ENCODE data around the gene WDR48.

The WDR48 gene

DNA sequence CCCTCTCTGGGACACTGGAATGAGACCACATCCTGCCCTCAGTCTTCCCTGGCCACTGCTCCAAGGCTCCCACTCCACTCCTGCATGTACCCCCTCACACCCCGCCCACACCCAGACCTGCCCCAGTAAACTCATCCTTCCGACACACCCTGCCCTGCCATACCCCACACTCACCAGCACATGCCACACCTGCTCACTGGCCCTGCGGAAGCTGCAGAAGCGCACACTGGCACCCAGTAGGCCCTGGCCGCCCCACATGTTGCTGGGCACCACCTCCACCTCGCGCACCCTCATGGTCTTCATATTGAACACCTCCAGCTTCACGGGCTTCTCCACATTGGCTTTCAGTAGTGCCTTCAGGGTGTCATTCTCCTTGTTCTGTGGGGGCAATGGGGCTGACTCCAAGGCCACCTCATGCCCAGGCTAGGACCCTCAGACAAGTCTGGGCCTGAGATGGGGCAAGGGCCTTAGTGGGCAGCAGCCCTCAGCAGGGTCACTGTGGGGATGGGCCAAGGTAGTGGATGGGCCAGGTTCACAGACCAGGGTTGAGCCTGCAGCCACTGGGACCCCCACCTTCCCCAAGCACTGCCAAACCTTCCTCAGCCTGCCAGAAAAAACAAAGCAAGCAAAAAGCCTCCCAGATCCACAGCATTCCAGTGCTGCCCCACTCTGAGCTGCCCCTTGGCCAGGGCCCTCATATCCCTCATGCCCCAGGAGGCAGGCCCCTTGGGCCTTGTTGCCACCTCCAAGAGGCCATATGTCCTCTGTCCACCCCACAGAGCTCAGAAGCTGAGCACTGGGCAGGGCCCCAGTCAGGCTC lies 50.9 kb downstream of the WDR48 start:
- no peak for DNase-seq

DNA sequence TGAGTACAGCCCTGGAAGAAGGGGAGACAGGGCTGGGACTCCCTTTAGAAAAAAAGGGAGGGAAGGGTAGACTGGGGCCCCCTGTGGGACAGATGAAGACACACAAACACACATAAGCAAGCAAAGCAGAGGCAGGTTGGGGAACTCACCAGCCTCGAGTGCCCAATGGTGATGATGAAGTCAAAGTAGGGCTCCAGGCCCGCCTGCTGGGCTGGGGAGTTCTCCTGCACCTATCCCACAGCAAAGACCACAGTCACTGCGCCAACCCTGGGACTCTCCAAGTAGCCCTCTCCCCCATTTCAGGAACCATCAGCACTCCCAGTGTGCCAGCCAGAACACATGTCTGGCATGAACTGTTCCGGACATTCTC lies 51.5 kb downstream of the WDR48 start:
- DNase-seq, result no peak

DNA sequence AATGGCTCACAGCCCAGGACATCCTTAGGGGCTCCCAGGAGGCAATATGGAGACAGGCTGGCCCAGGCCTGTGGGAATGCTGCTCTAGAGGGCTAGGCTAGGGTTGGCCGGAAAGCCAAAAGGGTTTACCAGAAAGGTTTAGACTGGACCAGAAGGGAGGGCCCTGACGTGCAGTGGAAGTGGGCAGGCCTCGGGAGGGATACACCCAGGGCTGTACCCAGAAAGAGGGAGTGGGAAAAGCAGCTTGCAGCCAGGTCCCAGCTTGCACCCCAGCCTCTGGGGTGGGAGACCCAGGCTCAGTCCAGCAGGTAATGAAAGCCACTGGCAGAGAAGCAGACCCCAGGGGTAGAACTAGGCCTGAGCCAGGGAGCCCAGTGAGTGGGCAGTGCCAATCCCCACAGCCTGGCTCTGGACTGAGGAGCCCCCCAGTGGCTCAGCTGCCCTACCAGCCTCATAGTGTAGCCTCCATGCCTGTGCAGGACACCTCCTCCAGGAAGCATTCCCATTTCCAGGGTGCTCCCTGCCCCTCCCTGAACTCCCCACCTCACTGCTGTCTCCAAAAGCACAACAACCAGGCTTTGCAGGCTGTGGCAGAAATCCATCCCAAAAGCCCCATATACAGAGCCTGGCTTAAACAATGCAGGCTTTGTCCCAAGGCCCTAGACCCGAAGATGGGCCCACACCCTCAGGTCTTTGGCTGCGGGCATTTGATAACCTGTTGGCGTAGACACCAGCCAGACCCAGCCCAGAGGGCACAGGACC lies 52.2 kb downstream of the WDR48 start:
- no peak for DNase-seq

DNA sequence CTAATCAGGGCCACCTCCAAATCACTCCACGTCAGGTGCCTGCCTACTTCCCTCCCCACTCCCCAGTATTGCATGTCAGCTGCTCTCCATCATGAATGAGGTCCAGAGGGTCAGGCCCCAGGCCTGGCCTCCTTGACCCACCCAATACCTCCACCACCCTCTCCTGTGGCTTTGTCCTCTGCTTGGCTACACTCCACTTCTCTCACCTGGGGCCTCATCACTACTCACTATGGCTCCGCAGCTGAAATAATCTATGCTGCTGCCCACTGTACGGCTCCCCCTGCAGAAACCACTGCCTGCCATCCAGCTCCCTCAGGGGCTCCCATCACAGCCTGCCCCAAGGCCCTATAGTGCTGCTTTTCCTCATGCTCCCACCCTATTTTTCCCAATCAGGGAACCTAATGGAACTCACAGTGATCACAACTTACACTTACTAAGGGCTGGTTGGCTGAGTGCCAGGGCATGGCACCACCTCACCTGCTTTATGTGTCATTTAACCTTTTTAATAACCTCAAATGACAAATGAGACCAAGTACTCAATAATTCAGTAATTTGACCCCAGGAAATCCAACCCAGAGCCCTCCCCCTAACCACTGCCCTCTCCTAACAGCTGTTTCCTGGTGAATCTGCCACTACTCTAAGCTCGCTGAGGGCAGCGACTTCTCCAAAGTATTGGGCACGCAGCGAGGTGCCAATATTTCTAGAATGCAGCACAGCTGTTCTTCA lies 53.3 kb downstream of the WDR48 start:
- DNase-seq, result no peak

DNA sequence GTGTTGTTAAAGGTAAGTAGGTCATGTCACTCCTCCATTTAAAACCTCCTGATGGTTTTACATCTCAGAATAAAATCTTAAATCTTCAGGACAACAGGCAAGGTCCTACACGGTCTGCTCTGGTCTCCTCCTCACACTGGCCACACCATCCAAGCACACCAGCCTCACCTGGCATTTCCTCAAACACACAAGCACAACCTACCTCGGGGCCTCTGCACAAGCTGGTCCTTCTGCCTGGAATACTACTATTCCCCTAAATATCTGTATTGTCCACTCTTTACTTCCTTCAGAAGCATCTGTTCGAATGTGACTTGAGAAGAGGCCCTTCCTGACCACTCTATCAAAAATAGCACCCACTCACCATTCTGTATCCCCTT lies 53.9 kb downstream of the WDR48 start:
- no peak for DNase-seq

DNA sequence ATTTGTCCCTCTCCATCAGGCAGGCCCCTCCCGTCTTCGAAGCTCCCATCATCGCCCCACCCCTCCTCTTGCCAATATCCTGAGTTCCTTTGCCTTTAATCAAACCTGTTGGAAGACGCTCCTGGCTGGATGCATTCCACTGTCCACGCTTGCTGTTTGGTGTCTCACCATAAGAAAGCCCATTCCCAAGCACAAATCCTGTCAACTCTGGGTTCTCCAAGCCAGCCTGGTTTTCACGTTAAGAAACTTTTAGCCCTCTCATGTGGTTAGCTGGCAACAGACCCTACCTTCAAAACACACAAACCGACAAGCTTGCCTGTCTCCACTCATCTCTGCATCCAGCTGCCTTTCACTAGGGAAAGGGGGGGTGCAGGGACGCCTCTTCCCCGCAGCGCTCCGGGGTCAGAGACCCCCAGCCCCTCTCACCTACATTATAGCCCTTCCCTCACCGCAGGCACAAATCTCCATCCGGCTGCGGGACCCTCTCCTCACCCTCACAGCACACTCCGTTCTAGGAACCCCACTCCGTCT lies 54.5 kb downstream of the WDR48 start:
- DNase-seq, result peak; percentile 33

DNA sequence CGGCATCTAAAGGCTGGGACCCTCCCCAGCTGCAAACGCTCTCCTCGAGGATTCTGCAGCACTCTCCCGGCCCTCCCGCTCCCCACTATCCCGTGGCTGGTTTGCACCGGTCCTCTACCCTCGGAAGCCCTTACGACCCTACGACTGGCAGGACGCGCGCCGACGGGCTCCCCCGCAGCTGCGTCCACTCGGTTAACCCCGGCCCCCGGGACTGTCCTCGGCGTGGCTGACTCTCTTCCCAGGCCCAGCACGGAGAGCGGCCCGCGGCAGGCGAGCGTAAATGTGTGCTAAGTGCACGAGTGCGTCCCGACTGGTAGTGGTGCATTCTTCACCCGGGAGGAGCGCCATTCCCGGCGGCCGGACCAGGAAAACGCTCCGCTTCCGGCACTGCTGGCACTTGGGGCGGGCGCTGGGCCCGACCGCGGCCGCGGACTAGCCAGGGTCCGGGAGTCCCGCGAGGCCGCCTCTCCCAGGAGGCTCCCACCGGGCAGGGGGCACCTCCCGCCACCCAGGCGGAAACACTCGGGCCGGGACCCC lies 55.1 kb downstream of the WDR48 start:
- peak; percentile 67 for DNase-seq

DNA sequence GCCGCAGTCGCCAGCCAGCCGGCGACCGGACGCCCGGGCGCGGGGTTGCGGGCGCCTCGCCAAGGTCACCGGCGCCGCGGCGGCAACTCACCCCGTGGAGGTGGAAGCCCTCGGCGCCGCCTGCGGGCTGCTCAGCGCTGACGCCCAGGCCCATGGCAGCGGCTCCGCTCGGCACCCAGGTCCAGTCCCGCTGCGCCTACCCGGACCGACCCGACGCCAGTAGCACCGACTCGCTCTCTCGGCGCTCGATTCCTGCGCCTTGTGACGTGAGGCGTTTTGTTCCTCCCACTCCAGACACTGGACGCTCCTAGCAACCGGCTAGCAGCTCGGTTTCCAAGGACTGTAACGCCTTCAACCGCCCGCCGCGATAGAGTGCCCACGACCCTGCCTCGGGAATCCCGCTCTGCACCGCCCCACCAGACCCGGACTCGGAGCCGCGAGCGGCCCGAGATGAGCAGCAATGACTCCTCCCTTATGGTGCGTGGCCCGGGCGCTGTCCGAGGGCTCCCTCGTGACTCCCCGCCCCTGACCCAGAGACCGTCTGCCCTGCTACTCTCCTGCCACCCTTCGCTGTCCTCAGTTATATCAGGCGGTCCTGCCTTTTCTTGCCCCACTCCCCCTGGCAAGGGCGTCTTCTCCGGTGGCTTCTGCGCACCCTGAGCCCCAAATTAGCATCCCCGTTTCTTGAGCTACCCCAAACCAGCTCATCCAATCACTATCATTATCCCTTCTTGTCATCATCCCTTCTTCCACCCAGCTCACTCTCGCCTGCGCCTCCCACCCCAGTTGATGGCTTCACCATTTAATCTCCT lies 55.8 kb downstream of the WDR48 start, which contains the start of the genes GORASP1 and TTC21A:
TSS of gene GORASP1 (minus strand) at position 240 of the 812 bp plus-strand sequence. CDS start at position 154, 86 bp downstream.
TSS of gene TTC21A (plus strand) at position 293 of the 812 bp plus-strand sequence. CDS start at position 451, 158 bp downstream.
- peak; percentile 90 for DNase-seq

DNA sequence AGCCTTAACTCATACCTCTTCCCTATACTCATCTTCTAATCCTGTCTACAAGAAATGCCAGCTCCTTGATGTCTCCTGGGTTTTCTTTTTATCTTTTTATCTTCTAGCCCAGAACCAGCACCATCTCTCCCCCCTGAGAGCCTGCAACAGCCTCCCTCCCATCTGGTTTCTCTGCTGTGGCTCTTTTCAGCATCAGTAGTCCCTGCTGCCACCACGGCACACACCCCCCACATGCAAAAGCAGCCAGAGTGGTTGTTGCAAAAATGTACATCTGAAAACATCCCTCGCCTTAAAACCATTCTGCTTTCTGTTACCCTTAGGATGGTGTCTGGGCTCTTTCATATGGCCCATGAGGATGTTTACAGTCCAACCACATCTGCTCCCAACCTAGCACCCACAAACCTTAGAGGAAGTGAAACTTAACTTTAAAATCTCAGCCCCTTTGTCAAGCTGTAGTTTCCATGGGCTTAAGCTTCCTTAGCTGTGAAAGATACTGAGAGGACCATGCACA lies 56.4 kb downstream of the WDR48 start:
- no peak for DNase-seq

DNA sequence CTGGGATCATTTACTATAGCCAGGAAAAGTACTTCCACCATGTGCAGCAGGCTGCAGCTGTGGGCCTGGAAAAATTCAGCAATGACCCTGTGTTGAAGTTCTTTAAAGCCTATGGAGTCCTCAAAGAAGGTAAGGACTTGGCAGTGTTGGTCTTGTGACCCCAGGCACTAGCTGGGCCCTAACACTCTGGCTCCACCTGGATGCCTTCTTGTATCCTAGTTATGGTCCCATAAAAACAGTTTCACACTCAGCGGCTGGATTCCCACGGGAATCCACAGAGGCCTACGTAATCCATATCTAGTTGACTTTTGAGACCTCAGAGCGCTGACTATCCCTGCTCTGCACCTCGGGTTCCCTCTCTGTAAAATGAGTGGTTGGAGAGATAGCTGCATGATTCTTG lies 57.3 kb downstream of the WDR48 start:
- no peak for DNase-seq

DNA sequence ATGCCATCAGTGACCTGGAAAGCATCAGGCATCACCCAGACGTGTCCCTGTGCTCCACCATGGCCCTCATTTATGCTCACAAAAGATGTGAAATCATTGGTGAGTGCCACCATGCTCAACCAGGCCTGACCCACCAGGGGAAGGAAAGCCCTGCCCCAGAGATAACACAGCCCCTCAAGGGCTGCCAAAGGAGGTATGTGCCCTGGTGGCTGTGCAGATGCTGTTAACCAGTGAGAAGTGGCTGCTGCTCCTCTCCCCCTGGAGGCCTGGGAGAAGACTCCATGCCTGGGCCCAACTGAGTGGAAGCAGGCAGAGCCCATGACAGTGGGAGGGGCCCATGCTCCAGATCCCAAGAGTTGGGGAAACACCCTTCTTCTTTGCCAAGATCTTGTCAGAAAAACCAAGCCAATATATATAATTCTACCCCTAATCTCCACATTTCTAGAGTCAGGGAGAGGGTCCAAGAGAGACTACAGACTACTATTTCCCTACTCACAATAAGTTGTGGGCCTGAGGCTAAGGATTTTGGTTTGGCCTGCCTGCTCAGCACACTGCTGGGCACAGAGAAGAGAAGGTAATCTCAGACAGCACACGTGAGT lies 58.3 kb downstream of the WDR48 start:
- DNase-seq, result no peak

DNA sequence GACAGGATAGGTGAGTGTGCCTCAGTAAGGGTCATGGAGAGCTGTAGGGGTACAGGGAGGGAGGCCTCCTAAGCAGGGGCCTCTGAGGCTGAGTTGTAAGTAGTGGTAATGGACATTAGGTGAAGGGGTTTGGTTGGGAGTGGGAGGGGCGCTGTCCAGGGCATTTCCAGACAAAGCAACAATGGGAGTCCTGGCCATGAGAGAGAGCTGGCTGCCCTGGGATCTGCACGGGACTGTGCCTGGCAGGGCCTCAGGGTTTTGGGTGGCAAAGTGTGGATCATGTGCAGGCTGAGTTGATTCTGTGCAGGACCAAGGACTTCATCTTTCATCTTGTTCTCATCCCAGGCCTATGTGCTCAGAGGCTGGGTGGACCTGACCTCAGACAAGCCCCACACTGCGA lies 60.3 kb downstream of the WDR48 start:
- no peak for DNase-seq

DNA sequence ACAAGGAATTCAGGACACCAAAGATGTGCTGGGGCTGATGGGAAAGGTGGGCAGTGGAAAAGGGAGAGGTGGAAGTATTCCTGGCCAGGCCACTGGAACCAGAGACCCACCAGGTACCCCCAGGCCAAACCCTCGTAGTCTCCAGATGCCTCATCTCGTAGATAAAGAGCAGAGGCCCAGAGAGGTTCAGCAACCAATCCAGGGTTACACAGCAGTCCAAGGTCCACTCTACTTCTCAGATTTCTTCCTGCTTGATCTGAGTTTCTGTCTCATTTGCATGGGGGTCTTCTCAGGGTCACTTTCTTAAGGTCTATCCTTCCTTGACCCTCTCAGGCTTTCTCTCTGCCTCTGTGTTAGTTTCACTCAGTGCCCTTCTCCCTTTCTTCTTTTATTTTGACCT lies 60.7 kb downstream of the WDR48 start:
- DNase-seq, result no peak

DNA sequence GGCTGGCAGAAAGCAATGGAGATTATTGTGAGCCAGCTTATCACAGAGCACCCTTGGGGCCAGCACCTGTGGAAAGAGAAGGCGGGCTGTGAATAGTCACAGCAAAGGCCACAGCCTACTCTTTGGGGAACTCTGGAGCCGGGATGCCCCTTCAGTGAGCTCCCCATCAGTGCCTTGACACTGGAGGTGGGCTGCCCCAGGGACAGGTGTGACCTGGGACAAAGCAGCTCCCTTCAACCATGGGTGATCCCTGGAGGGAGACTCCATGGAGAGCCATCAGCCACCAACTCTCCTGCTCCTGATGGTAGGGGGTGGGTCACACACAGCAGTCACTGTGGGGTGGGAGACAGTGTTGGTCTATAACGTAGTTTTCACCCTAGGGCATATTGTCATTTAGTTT lies 61.5 kb downstream of the WDR48 start:
- DNase-seq, result no peak

DNA sequence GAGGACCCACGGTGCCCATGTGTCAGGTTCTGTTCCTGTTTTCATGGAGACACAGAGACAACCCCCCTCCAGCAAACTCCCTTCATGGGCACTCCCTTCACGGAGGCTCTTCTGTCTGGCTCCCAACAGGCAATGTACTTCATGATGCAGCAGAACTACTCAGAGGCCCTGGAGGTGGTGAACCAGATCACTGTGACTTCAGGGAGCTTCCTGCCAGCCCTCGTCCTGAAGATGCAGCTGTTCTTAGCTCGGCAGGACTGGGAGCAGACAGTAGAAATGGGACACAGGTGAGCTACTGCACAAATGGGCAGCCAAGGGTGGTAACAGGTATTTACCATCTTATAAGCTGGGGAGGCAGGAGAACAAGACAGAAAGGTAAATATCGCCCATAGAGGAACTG lies 62.6 kb downstream of the WDR48 start:
- no peak for DNase-seq

DNA sequence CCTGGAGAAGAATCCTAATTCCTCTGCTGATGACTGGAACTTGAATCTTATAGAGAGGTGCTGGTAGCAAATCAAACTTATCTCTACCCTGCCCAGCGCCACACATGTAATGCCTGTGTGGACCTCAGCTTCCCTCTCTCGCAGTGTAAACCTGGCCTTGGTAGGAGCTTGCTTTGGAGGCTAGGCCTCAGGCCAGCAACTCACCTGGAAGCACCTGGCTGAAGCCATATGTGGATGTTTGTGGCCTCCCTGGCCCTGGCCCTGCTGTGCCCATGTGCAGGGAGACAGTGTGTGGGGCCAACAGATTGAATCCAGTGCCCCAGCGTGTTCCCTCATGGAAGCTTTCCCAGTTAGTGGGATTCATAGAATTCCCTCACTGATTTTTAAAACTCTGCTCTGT lies 64.1 kb downstream of the WDR48 start:
- no peak for DNase-seq

DNA sequence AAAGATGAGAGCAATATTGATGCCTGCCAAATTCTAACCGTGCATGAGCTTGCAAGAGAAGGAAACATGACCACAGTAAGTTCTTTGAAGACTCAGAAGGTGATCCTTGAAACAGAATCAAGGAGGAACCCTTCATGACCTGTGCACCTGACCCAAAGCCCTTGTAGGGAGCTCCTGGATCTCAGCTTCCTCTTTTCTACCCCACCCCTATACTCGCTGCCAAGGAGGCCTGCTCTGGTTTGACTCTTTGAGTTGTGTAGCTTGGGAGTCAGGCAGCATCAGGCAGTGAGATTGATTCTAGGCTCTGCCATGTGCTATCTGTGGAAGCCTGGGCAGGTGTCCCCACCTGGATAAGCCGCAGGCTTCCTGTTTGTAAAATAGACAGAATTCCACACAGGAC lies 66.3 kb downstream of the WDR48 start:
- DNase-seq, result no peak

DNA sequence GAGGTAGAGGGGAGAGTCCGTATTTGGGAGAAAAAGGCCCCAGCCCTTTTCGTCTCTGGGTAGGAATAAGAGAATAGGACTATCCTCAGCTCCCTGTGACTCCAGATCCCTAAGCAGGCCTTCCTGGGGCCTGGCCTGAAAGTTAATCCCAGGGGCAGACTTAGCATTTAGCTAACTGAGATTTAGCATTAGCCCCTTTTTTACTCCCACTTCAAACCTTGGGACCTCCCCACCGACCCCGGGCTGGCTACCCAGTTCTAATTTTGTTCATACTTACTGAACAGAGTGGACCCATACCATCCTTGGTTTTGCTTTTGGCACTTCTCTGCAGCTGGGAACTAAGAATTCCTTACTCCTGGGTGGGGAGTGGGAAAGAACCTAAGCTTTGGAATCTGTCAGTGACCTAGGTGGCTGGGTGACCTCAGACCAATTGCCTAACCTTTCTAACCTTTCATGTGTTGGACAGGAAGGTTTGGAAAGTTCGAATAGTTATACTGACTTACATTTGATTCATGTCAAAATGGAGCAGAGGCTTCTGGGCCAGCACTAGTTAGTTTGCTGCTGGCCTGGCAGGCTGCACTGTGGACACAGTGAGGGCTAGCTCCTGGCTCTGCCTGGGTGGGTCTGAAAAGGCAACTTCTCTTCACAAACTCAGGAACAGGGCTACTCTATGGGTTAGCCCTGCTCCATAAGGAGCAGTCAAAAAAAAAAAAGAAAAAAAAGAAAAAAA lies 67.3 kb downstream of the WDR48 start:
- DNase-seq, result no peak

DNA sequence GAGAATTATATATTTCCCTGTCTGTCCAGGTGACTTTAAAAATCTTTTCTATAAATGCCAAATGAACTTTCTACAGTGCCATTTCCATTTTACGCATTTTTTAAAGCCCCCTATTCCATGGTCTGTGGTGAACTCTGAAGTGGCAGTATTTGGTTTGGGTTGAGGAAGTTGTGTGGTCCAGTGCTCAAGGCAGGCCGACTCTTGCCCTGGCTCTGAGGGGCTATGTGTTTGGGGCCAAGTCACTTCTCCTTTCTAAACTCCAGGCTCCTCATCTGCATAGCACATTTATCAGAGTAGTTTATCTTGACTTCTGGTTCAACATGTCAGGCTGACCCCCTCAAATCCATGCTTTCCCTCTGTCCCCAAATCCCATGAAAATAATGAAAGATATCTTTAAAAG lies 69.8 kb downstream of the WDR48 start:
- DNase-seq, result no peak

DNA sequence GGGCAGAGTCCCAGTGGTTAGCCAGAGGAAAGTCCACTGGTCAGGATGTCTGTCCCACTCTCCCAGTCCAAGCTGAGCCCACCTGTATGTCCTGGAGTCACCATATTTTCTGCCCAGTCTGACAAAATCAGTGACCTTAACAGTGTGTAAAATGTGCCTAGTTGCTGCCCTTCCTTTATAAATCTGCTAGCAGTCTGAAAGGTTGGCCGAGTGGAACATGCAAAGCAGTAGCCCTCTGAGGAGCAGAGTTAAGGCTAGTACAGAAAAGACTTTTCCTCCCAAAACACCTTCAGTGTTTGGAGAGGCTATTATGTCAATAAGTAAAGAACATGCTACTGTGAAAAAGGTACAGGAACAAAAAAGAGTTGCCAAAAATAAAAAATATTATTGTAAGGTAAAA lies 71.0 kb downstream of the WDR48 start:
- DNase-seq, result no peak

Data from fibroblast of skin of back (primary cell).